HEK293T (cell line): Measurements from ENCODE around the gene C10orf105.

Experiments
- CTCF ChIA-PET: fragments of 350-600 bp; formaldehyde crosslinking; extraction: SDS; loops from one replicate; lab custom pipeline; 2021; ENCODE audit warnings: antibody characterized with exemption, inconsistent platforms; lab: Yijun Ruan, JAX
- POLR2A ChIA-PET: fragments of 350-600 bp; formaldehyde crosslinking; extraction: SDS; loops from one replicate; lab custom pipeline; 2020; ENCODE audit warnings: antibody characterized with exemption, inconsistent platforms; lab: Yijun Ruan, JAX
- DNase-seq: peaks from one replicate; pipeline ENCODE4 v3.0.0; 2012; ENCODE audit warnings: mixed read lengths; ENCODE audit errors: extremely low spot score
- ARNT ChIP-seq: fragments of 450-650 bp; IDR thresholded peaks from 2 replicates; pipeline ENCODE4 v1.6.1; 2017; ENCODE audit warnings: mild to moderate bottlenecking
- BHLHE40 ChIP-seq: fragments of 450-650 bp; IDR thresholded peaks from 2 replicates; pipeline ENCODE4 v1.6.1; 2016; ENCODE audit warnings: mild to moderate bottlenecking, moderate library complexity, borderline replicate concordance
- CTBP1 ChIP-seq: fragments of 450-650 bp; IDR thresholded peaks from 2 replicates; pipeline ENCODE4 v1.6.1; 2016; ENCODE audit warnings: borderline replicate concordance
- ELF4 ChIP-seq: fragments of 450-650 bp; IDR thresholded peaks from 2 replicates; pipeline ENCODE4 v1.6.1; 2017; ENCODE audit warnings: antibody characterized with exemption
- FOXA1 ChIP-seq: fragments of 450-650 bp; IDR thresholded peaks from 2 replicates; pipeline ENCODE4 v1.6.1; 2016; ENCODE audit warnings: mild to moderate bottlenecking
- FOXK2 ChIP-seq: fragments of 450-650 bp; IDR thresholded peaks from 2 replicates; pipeline ENCODE4 v1.6.1; 2016; ENCODE audit warnings: mild to moderate bottlenecking
- FOXM1 ChIP-seq: fragments of 450-650 bp; IDR thresholded peaks from 2 replicates; pipeline ENCODE4 v1.6.1; 2017; ENCODE audit warnings: mild to moderate bottlenecking, borderline replicate concordance
- HDGF ChIP-seq: fragments of 450-650 bp; IDR thresholded peaks from 2 replicates; pipeline ENCODE4 v1.6.1; 2017; ENCODE audit warnings: antibody characterized with exemption, borderline replicate concordance
- L3MBTL2 ChIP-seq: fragments of 450-650 bp; conservative IDR thresholded peaks from 2 replicates; pipeline ENCODE4 v1.6.1; 2016; ENCODE audit warnings: mild to moderate bottlenecking
- LEF1 ChIP-seq: fragments of 450-650 bp; IDR thresholded peaks from 2 replicates; pipeline ENCODE4 v1.6.1; 2017; ENCODE audit warnings: mild to moderate bottlenecking, borderline replicate concordance
- NFRKB ChIP-seq: fragments of 450-650 bp; IDR thresholded peaks from 2 replicates; pipeline ENCODE4 v1.6.1; 2016; ENCODE audit warnings: mild to moderate bottlenecking, moderate library complexity
- SP1 ChIP-seq: fragments of 450-650 bp; IDR thresholded peaks from 2 replicates; pipeline ENCODE4 v1.6.1; 2017
- SUZ12 ChIP-seq: fragments of 450-650 bp; IDR thresholded peaks from 2 replicates; pipeline ENCODE4 v1.6.1; 2016; ENCODE audit warnings: mild to moderate bottlenecking
- TARDBP ChIP-seq: fragments of 450-650 bp; IDR thresholded peaks from 2 replicates; pipeline ENCODE4 v1.6.1; 2016
- ZNF384 ChIP-seq: fragments of 450-650 bp; IDR thresholded peaks from 2 replicates; pipeline ENCODE4 v1.6.1; 2016
- TF ChIP-seq, protein P1 (sequence below): fragments of 450-650 bp; IDR thresholded peaks from 2 replicates; pipeline ENCODE4 v1.6.1; 2016

Gene C10orf105

DNA sequence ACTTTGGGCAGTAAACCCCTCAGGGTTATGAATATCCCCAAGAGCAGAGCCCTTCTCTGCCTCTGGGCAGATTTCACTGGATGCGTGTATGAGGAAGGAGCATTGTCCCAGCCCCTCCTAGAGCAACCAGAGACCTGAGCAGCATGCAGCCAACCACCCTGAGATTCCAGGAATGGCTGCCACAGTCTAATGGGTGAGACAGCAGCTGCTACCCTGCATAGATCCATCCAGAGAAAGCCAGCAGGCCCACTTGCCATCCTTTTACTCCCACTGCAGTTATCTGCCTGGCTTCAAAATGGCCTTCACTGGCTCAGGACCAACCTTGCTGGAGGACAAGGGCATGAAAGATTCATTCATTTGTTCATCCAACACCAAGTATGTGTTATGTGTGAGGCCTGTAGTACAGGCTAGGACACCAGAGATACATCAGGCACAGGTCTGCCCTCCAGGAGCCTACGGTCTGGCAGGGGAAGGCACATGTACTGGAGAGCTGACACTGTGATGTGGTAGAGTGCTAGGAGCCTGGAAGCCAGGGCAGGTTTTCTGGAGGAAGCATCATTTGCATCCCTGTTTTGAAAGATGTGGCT, 26.2 kb upstream of the C10orf105 start:
- ChIA-PET POLR2A (no interaction called here), CTCF (interaction anchor here (0.8 to 1.3 kb wide), 2 partner anchors 29 to 34 kb away, joined by 3 to 5 read pairs; no protein-coding TSS in a partner anchor)
- no peak for DNase-seq
- TF ChIP-seq SP1 = no peak
- TF ChIP-seq SUZ12 = no peak
- TF ChIP-seq ARNT = no peak
- no peak for TF ChIP-seq ZNF384
- no peak for TF ChIP-seq FOXM1
- no peak for TF ChIP-seq LEF1

DNA sequence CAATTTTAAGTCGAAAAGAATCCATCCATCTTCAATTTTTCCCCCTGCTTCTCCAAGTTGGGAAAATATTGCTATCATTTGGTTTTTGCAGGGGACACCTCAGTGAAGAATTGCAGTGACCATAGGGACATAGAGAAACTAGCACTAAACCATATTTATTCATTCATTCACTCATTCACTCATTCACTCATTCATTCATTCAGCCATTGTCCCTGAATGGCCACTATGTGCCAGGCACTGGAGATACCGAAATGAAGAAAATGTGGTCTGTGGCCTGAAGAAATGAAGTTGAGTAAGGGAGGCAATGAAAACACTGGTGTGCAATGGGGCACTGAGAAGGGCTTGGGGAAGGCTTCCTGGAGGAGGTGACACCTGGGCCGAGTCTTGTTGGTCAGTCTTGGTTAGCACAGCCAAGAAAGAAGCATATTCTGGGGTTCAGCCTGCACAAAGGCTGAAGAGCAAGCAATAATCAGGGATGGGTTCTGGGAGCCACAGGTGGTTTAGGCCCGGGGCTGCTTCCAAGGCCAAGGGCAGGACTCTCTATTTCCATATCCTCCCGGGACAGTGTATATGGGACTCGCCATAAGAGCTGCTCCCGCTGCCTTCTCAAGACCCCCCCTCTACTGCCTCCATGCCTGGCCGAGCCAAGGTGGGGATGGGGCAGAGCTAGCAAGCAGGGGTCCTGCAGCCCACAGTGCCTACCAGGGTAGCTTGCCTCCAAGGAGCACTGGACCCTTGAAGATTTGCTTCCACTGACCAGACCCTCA, 25.5 kb upstream of the C10orf105 start:
- no peak for DNase-seq
- ChIA-PET CTCF (no interaction called here), POLR2A (no interaction called here)
- TF ChIP-seq CTBP1 = no peak
- no peak for TF ChIP-seq SP1
- TF ChIP-seq L3MBTL2 = no peak
- no peak for TF ChIP-seq ARNT
- TF ChIP-seq NFRKB = no peak

DNA sequence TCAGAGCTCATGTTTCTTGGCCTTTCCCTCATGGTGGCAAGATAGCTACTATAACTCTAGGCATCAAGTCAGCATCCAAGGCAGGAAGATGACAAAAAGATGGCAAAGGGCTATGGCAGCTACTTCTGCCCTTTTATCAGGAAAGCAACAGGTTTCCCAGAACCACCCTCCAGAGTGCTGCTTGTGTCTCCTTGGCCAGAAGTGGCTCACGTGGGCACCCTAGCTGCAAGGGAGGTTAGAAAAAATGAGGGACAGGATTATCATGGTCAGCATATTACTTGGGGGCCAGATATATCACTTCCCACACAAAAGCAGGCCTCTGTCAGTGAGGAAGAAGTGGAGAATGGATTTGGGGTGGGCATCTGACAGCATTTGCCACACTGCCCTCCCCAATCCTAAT, 24.3 kb upstream of the C10orf105 start:
- POLR2A ChIA-PET = no interaction called here
- CTCF ChIA-PET = no interaction called here
- no peak for DNase-seq
- TF ChIP-seq ZNF384 (no peak), ARNT (no peak), L3MBTL2 (no peak), ELF4 (no peak), NFRKB (no peak), FOXK2 (no peak), SUZ12 (no peak), SP1 (no peak), BHLHE40 (no peak), FOXM1 (no peak), FOXA1 (no peak), CTBP1 (no peak), LEF1 (no peak), HDGF (no peak), TARDBP (no peak)
- TF ChIP-seq, protein P1, sequence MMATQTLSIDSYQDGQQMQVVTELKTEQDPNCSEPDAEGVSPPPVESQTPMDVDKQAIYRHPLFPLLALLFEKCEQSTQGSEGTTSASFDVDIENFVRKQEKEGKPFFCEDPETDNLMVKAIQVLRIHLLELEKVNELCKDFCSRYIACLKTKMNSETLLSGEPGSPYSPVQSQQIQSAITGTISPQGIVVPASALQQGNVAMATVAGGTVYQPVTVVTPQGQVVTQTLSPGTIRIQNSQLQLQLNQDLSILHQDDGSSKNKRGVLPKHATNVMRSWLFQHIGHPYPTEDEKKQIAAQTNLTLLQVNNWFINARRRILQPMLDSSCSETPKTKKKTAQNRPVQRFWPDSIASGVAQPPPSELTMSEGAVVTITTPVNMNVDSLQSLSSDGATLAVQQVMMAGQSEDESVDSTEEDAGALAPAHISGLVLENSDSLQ = no peak

DNA sequence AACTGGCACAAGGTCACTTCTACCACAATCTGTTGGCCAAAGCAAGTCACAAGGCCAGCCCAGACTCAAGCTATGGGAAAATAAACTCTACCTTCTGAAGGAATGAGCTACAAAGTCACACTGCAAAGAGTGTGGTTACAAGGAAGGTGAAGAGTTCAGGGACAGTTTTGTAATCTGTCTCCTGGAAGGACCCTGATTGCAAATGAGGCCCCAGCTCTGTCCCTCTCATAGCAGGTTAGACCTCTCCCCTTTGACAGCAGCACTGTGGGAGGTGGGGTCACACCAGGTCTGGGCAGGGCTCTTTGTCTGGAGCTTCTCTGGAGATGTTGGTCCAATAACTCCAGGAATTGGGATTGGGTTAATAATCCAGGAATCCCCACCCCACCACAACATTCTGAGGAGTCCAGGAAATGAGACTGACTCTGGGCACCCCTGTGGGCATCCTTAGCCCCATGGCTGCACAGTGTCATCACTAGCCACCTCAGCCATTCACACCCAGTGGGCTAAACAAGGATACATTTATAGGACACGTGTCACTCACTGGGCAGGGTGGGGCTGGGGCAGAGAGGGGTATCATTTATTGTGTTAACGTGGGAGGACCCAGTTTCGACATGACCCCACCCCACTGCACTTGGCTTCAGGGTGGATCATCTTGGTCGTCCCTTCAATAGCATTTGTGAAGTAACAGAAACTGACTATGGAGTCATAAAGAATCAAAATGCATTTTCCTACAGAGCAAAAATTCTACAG, 23.7 kb upstream of the C10orf105 start:
- ChIA-PET POLR2A (no interaction called here), CTCF (no interaction called here)
- TF ChIP-seq BHLHE40 = no peak
- TF ChIP-seq LEF1 = no peak
- no peak for TF ChIP-seq NFRKB
- no peak for TF ChIP-seq FOXK2
- TF ChIP-seq HDGF = no peak
- TF ChIP-seq FOXA1 = no peak
- no peak for TF ChIP-seq SP1
- no peak for TF ChIP-seq SUZ12
- TF ChIP-seq, protein P1 = no peak
- TF ChIP-seq ELF4 = no peak
- no peak for TF ChIP-seq ARNT
- TF ChIP-seq TARDBP = no peak
- no peak for TF ChIP-seq FOXM1
- no peak for TF ChIP-seq L3MBTL2
- DNase-seq = no peak

DNA sequence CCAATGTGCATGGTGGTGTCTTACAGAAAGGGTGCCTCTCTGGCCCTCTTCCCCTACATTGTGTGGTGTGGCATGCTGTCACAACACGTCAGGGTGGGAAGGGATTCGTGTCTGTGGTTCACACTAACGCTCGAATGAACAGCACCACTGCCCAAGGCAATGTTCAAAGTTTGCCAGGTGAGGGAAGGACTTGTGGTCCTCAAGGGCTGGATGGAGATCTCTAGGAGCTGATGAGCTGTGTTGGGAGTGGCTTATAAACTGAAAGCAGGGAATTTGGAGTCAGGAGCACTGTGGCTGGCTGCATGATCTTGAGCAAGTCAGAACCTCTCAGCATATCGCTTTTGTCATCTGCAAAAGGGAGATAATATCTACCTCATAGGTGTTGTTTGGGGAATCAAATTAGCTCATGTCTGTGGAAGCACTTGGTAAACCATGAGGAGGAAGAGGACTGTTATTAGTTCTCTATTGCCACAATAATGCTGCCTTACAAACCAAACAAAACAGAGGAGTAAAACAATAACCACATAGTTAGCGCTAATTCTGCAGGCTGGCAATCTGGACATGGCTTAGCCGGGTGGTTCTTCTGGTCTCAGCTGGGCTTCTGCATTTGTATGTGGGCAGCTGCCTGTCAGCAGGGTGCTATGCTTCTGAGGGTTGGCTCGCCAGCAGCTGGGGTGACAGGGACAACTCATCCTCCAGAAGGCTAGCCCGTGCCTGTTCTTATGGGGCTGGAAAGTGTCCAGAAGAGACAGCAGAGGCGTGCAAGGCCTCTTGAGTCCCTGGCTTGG, 22.9 kb upstream of the C10orf105 start:
- ChIA-PET CTCF (no interaction called here), POLR2A (no interaction called here)
- no peak for DNase-seq
- TF ChIP-seq FOXA1 (no peak), L3MBTL2 (no peak), LEF1 (no peak), ELF4 (no peak), BHLHE40 (no peak), SP1 (no peak), HDGF (no peak), CTBP1 (no peak), SUZ12 (no peak), FOXM1 (no peak), ZNF384 (no peak), FOXK2 (no peak), TARDBP (no peak), NFRKB (no peak), ARNT (no peak)
- TF ChIP-seq, protein P1 = no peak
